Measurements from ENCODE around the gene PHIP. TPM values are rescaled to one million over a fixed set of nuclear protein-coding genes. Genes with fewer than 3 reads are reported as not detected.

Gene PHIP
- total RNA-seq, 1 donor from 2014 or later: 42.4 TPM

- Mint-ChIP-seq H3K27ac (ENCODE audit: unreplicated experiment) (peak overlapping the region; percentile 98), H3K9me3 (ENCODE audit: unreplicated experiment) (no peaks in the 10 kb centered on the region), H3K36me3 (ENCODE audit: low read depth, unreplicated experiment) (peaks cover 10% of the 10 kb centered on the region), H3K4me3 (ENCODE audit: unreplicated experiment) (peak overlapping the region; percentile 98), H3K27me3 (ENCODE audit: unreplicated experiment) (peaks cover 8% of the 10 kb centered on the region), H3K4me1 (ENCODE audit: unreplicated experiment) (peaks cover 52% of the 10 kb centered on the region)
- no peak for TF ChIP-seq CTCF (IDR thresholded peaks at IDR 0.05; ENCODE audit: unreplicated experiment)
- no peak for DNase-seq (ENCODE audit: low spot score)
Observed at GRCh38 chr6:79079561-79080041, 1.5 kb upstream of the PHIP start.

GRCh38 chr6:79077715-79078074 lies 359 bp downstream of the PHIP start:
- peak; percentile 44 for DNase-seq (ENCODE audit: low spot score)
- Mint-ChIP-seq H3K27ac (ENCODE audit: unreplicated experiment) (peak overlapping the region; percentile 77), H3K9me3 (ENCODE audit: unreplicated experiment) (no peaks in the 10 kb centered on the region), H3K4me3 (ENCODE audit: unreplicated experiment) (peak overlapping the region; percentile 98), H3K27me3 (ENCODE audit: unreplicated experiment) (peaks cover 8% of the 10 kb centered on the region), H3K4me1 (ENCODE audit: unreplicated experiment) (peaks cover 41% of the 10 kb centered on the region), H3K36me3 (ENCODE audit: low read depth, unreplicated experiment) (peaks cover 10% of the 10 kb centered on the region)
- no peak for TF ChIP-seq CTCF (IDR thresholded peaks at IDR 0.05; ENCODE audit: unreplicated experiment)

DNA sequence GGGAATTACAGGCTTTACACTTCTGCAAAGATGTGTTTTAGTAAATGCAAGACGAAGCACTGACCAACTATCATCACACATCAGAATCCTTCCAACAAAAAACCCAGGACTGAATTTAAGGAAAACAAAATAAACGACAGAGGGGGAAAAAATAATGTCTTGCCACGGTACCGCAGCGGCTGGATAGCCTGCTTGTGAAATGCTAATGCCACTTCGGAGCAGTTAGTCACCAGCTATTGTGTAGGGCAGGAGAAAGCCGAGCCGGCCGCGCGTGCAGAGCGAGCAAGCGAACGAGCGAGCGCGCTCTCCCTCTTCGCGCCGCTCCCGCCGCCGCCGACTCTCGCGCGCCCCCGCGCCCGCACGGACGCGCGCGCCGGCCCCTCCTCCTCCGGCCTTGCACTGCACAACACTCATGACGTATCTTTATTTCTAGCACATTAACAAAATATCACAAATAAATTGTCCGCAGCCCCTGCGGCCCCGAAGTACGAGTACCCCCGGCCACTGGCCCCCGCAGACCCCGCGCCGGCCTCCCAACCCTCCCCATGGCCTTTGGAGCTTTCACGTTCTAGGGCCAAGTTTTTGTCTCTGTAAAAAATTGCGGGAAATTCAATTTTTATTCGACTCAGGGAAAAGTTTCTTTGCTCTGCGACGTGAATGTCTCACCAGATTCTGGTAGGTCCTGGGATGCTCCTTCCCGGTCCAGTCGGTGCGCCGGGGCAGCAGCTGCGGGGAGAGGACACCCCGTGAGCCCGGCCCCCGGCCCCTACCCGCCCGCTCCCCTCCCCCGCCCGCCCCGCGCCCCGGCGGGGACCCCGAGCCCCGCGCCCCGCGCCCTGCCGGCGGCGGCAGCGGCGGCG lies 1.0 kb downstream of the PHIP start:
- H3K27me3 Mint-ChIP-seq (ENCODE audit: unreplicated experiment): peaks cover 8% of the 10 kb centered on the region
- peak overlapping the region; percentile 95 for H3K4me3 Mint-ChIP-seq (ENCODE audit: unreplicated experiment)
- H3K9me3 Mint-ChIP-seq (ENCODE audit: unreplicated experiment): no peaks in the 10 kb centered on the region
- no peak for TF ChIP-seq CTCF (IDR thresholded peaks at IDR 0.05; ENCODE audit: unreplicated experiment)
- H3K4me1 Mint-ChIP-seq (ENCODE audit: unreplicated experiment): peaks cover 36% of the 10 kb centered on the region
- H3K27ac Mint-ChIP-seq (ENCODE audit: unreplicated experiment): peak overlapping the region; percentile 98
- DNase-seq (ENCODE audit: low spot score): peak; percentile 94
- peaks cover 10% of the 10 kb centered on the region for H3K36me3 Mint-ChIP-seq (ENCODE audit: low read depth, unreplicated experiment)

DNA sequence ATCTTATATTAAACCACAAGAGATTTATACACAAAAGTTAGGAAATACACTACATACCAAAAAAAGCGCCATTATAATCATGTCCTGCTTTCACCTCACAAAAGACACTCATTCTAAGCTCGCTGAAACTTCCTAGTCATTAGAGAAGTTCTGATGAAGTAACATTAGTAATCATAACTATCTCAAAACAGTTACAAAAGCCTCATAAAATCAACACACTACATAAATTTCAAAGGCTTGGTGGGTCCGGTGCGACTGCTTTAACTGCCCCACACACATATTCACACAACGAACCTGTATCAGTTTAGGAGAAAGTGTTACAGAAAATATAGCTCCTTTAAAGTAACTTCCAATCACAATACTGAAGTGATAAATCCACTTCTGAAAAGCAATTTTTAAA lies 1.9 kb downstream of the PHIP start:
- Mint-ChIP-seq H3K27me3 (ENCODE audit: unreplicated experiment) (peaks cover 8% of the 10 kb centered on the region), H3K36me3 (ENCODE audit: low read depth, unreplicated experiment) (peaks cover 11% of the 10 kb centered on the region), H3K4me1 (ENCODE audit: unreplicated experiment) (peaks cover 30% of the 10 kb centered on the region), H3K4me3 (ENCODE audit: unreplicated experiment) (peak overlapping the region; percentile 95), H3K9me3 (ENCODE audit: unreplicated experiment) (no peaks in the 10 kb centered on the region), H3K27ac (ENCODE audit: unreplicated experiment) (peak overlapping the region; percentile 98)
- TF ChIP-seq CTCF (IDR thresholded peaks at IDR 0.05; ENCODE audit: unreplicated experiment): no peak
- DNase-seq (ENCODE audit: low spot score): no peak

GRCh38 chr6:79073888-79074287 lies 4.2 kb downstream of the PHIP start:
- Mint-ChIP-seq H3K4me1 (ENCODE audit: unreplicated experiment) (peaks cover 24% of the 10 kb centered on the region), H3K4me3 (ENCODE audit: unreplicated experiment) (peak overlapping the region; percentile 69), H3K27me3 (ENCODE audit: unreplicated experiment) (peaks cover 8% of the 10 kb centered on the region), H3K27ac (ENCODE audit: unreplicated experiment) (peak overlapping the region; percentile 92), H3K9me3 (ENCODE audit: unreplicated experiment) (no peaks in the 10 kb centered on the region), H3K36me3 (ENCODE audit: low read depth, unreplicated experiment) (peaks cover 13% of the 10 kb centered on the region)
- no peak for TF ChIP-seq CTCF (IDR thresholded peaks at IDR 0.05; ENCODE audit: unreplicated experiment)
- no peak for DNase-seq (ENCODE audit: low spot score)

All from endothelial cell (in vitro differentiated cells).